Sigmoid colon (tissue), 4 donors: ENCODE data around the gene IL18BP.

Experiments
- CTCF ChIP-seq, 4 experiments: fragments of 450-650 bp in 3 of 4; fragments of 200-600 bp in 1 of 4; IDR thresholded peaks; one replicate each; pipeline ENCODE4 v1.5.1; 2016 to 2019; ENCODE audit warnings: antibody characterized with exemption in 4 of 4, mild to moderate bottlenecking in 3 of 4, moderate library complexity in 2 of 4
- EP300 ChIP-seq, 4 donors: sonication (generic); formaldehyde crosslinking; IDR thresholded peaks; one replicate each; pipeline ENCODE4 v1.6.1; 2017; ENCODE audit warnings: antibody characterized with exemption in 4 of 4
- POLR2A ChIP-seq, 2 donors: fragments of 450-650 bp; IDR thresholded peaks; one replicate each; pipeline ENCODE4 v1.6.1; 2016; ENCODE audit warnings: antibody characterized with exemption in 2 of 2, mild to moderate bottlenecking in 2 of 2, moderate library complexity in 2 of 2
- POLR2AphosphoS5 ChIP-seq, 4 donors: sonication (generic); formaldehyde crosslinking; IDR thresholded peaks; one replicate each; pipeline ENCODE4 v1.6.1; 2017; ENCODE audit warnings: antibody characterized with exemption in 4 of 4

GRCh38 chr11:72009156-72009555 is 10.4 kb downstream of the IL18BP start:
- TF ChIP-seq CTCF (IDR thresholded peaks at IDR 0.05) (no peak), POLR2A (IDR thresholded peaks at IDR 0.05) (no peak), POLR2AphosphoS5 (IDR thresholded peaks at IDR 0.05) (peak in 1 of 4 donors; percentile 2), EP300 (IDR thresholded peaks at IDR 0.05) (no peak)
